GM10266 (cell line): ENCODE data around the gene ANG.

ENCODE experiments used
- DNase-seq: peaks from one replicate; pipeline ENCODE4 v3.0.0; 2012; ENCODE audit errors: extremely low spot score
- TF ChIP-seq, protein P1 (sequence below): IDR thresholded peaks from 2 replicates; pipeline ENCODE4 v1.5.1; 2012; ENCODE audit warnings: mild to moderate bottlenecking, low read depth; ENCODE audit not compliant: control insufficient read depth, insufficient read depth; ENCODE audit errors: missing control alignments

The ANG gene

DNA sequence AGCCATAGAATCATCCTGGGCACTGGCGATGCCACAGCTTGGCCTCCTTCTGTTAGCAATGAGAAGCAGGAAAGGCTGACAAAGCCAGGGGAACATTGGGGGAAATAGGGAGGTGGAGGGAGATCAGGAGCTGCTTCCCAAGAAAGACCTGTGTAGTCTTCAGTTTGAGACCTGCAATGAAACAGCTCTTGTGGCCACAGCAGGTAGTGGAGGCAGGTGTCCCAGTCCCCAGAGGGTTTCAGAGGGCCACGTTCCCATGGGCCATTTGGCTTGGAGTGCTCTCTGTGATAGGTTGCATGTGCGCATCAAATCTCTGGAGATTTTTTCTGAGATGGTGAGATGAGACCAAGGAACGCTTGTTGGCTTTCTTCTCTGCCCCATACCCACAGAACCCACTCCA lies 32.7 kb upstream of the ANG start:
- no peak for DNase-seq
- TF ChIP-seq, protein P1, sequence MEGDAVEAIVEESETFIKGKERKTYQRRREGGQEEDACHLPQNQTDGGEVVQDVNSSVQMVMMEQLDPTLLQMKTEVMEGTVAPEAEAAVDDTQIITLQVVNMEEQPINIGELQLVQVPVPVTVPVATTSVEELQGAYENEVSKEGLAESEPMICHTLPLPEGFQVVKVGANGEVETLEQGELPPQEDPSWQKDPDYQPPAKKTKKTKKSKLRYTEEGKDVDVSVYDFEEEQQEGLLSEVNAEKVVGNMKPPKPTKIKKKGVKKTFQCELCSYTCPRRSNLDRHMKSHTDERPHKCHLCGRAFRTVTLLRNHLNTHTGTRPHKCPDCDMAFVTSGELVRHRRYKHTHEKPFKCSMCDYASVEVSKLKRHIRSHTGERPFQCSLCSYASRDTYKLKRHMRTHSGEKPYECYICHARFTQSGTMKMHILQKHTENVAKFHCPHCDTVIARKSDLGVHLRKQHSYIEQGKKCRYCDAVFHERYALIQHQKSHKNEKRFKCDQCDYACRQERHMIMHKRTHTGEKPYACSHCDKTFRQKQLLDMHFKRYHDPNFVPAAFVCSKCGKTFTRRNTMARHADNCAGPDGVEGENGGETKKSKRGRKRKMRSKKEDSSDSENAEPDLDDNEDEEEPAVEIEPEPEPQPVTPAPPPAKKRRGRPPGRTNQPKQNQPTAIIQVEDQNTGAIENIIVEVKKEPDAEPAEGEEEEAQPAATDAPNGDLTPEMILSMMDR, result no peak

DNA sequence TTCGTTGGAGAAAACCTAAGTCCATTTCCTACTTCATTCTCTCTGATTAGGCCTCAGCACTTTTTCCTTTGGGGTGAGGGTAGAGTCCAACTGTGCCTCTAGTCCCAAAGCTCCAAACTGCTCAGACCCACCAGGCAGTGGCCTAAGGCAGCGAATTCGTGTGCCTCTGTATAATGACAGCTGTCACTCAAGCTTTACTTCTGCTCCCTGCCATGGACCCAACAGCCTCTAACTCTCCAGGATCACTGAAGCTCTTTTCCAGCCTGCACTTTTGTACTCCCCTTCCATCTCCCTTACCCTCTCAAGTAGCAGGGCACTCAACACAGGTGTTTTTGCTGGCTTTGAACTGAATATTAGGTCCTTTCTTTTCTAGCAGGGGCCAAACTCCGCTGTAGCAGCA lies 32.3 kb upstream of the ANG start:
- no peak for DNase-seq
- TF ChIP-seq, protein P1, result no peak

DNA sequence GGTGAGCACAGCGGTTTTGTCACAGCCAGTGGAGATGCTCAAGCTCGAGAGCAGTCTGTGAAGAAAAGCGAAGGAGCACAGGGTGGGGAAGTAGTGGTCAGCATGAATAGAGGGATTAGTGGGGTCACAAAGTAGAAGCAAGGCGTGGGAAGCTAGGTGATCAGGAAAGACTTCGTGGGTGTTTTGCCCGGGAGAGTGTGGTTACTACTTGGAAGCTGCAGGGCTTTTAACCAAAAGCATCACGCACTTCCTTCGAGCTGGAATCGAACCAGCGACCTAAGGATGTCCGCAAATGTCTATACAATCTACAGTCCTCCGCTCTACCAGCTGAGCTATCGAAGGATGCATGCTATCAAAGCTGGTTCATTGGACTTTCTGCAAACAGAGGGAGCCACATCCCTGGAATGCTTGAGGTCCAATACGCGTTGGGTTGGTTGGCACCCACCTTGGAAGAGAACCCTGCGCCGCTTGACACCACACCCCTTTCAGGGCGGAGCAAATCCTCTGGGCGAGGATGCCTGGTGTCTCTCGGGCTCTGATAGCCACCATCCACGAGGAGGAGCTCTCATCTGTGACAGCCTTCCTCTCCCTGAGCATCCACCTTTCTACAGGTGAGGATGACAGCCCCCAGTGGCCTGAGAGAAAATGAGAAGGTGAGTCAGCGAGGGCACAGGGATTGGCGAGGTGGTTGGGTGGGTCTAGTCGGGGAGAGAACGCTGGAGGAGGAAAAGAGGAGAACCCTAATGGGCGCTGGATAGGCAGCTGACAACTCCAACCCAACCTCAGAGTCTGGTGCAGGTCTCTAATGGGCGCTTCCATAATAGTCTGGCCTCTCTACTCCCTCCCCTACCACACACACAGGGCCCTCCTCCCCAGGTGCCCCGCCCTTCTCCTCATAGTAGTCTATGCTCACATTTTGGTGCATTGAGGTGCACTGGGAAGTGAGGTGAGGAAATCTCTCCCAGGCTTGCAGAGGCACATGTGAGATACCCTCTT lies 31.1 kb upstream of the ANG start:
- TF ChIP-seq, protein P1, result peak; percentile 24
- DNase-seq, result no peak

DNA sequence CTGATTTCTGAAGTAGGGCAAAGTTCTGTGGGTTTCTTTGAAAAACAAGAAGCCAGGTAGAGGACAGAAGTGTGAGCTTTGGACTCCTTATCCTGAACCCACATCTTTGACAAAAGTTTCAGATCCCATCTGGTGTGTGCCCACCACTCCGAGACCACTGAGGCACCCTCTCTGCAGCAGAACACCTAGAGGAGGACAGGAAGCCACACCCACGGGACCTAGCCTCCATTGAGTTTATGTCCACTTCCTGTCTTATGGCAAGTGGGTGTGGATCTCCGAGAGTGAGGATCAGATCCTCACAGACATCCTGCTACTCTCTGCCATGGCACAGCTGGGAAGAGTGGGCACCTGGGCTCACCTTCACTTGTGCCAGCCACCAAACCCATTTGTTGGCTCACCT lies 30.3 kb upstream of the ANG start:
- no peak for DNase-seq
- TF ChIP-seq, protein P1, result no peak

DNA sequence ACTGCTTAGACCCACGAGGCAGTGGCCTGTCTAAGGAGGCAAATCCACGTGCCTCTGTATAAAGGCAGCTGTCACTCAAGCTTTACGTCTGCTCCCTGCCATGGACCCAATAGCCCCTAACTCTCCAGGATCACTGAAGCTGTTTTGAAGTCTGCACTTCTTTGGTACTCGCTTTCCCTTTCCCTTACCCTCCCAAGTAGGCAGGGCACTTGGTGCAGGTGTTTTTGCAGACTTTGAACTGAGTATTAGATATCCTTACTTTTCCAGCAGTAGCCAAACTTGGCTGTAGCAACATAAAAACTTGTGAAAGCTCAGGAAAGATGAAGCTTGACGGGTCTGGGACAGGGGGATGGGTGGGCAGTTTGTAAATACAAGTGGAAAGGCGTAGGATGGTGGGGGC lies 29.2 kb upstream of the ANG start:
- no peak for DNase-seq
- TF ChIP-seq, protein P1, result no peak

DNA sequence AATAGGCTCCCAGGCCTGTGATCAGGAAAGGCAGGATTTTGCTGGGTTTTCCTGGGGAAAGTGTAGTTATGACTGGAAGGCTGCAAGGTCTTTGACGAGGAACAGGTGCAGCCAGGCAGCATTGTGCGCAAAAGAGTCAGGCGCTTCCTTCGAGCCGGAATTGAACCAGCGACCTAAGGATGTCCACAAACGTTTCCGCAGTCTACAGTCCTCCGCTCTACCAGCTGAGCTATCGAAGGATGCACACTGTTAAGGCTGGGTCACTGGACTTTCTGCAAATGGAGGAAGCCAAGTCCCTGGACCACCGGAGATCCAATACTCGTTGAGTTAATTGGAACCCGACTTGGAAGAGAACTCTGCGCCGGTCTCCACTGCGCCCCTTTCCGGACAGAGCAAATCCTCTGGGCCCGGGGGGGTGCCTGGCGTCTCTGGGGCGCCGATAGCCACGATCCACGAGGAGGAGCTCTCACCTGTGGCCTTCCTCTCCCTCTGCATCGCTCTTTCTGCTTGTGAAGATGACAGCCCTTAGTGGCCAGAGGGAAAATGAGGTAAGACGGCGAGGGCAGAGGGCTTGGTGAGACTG lies 28.7 kb upstream of the ANG start:
- TF ChIP-seq, protein P1, result no peak
- DNase-seq, result no peak

DNA sequence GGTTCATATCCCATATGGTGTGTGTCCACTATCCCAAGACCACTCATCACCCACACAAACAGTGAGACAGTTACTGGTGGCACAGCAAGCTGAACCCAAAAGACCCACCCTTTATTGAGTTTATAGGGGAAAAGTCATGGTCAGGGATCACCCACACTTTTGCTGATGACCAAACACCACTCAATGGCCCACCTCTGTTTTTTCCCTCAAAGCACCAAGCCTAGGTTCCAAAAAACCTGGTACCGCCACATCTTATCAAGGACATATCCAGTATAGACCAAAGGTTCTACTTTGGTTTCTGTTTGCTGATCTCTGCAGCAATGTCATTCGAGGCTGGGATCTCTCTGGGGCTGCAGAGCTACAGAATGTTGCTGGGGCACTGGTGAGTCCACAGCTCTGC lies 27.4 kb upstream of the ANG start:
- TF ChIP-seq, protein P1, result no peak
- no peak for DNase-seq
